ENCODE results near the gene PLXDC2.

- TF ChIP-seq CTCF (IDR thresholded peaks at IDR 0.05) (no peak), POLR2AphosphoS5 (IDR thresholded peaks at IDR 0.05) (no peak)
These were observed 350.0 kb downstream of the PLXDC2 start for GRCh38 chr10:20166096-20166675.
